Left renal cortex interstitium (tissue), 4 donors: ENCODE measurements around the gene PI4KA. TPM values are rescaled to one million over a fixed set of nuclear protein-coding genes. Genes with fewer than 3 reads are reported as not detected.
"Not testable (repeated sequence)": the region's sequence is repeated elsewhere in the genome, so short reads cannot be mapped to it uniquely, and the experiment has no call there.

Experiments
- DNase-seq, 4 donors: peaks; one replicate each; pipeline ENCODE4 v3.0.0-alpha.2; 2013; ENCODE audit warnings: low read depth in 4 of 4, low spot score in 2 of 4, missing footprints in 1 of 4
- polyA plus RNA-seq, 4 donors: library from polyadenylated mRNA; unstranded; fragments of 120-200 nt; gene quantifications; one replicate each; pipeline ENCODE4 v1.2.1, GENCODE V29; 2013; ENCODE audit not compliant: insufficient read length in 4 of 4

The PI4KA gene
- polyA plus RNA-seq, 4 donors, result 54.2 to 105 (median 77.0) TPM

DNA sequence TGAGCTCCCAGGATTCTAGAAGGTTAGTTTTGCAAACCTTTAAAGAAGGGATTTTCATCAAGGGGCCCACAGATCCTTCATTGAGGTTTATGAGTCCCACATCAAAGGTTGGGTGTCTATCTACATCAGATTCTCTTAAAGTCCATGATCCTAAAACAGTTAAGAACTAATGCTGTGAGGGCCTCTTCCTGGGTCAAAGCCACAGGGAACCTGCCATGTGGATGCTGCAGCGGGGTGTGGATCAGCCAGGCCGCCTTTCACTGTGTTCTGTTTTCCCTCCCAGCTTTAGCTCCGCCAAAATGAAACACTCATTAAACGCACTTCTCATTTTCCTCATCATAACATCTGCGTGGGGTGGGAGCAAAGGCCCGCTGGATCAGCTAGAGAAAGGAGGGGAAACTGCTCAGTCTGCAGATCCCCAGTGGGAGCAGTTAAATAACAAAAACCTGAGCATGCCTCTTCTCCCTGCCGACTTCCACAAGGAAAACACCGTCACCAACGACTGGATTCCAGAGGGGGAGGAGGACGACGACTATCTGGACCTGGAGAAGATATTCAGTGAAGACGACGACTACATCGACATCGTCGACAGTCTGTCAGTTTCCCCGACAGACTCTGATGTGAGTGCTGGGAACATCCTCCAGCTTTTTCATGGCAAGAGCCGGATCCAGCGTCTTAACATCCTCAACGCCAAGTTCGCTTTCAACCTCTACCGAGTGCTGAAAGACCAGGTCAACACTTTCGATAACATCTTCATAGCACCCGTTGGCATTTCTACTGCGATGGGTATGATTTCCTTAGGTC, 79.4 kb downstream of the PI4KA start:
- DNase-seq, result no peak

DNA sequence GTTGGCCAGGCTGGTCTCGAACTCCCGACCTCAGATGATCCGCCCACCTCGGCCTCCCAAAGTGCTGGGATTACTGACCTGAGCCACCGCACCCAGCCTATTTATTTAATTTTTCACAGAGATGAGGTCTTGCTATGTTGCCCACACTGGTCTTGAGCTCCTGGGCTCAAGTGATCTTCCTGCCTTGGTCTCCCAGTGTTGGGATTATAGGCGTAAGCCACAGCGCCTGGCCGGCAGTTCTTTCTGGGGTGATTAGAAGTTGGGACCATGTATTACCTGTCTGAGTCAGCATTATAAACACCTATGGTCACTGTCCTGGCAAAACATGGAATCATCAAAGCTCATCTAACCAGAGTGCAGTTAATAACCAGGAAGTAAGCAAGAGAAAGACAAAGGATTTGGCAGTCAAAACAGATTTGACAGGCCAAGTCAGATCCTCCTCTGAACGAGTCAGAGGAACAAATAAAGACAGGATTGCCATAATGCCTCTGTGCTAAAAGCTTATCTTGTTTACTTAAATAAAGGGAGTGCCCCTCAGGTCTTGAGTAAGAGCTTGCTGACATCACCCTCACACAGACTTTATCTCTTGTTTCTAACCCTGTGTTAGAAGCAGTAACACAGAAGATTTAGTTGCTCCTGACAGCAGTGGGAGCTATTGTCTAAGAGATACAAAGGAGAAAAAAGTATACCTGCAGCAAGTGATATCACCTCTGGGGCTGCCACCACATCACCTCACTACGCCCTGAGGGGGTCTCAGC, 81.0 kb downstream of the PI4KA start:
- DNase-seq, result no peak

DNA sequence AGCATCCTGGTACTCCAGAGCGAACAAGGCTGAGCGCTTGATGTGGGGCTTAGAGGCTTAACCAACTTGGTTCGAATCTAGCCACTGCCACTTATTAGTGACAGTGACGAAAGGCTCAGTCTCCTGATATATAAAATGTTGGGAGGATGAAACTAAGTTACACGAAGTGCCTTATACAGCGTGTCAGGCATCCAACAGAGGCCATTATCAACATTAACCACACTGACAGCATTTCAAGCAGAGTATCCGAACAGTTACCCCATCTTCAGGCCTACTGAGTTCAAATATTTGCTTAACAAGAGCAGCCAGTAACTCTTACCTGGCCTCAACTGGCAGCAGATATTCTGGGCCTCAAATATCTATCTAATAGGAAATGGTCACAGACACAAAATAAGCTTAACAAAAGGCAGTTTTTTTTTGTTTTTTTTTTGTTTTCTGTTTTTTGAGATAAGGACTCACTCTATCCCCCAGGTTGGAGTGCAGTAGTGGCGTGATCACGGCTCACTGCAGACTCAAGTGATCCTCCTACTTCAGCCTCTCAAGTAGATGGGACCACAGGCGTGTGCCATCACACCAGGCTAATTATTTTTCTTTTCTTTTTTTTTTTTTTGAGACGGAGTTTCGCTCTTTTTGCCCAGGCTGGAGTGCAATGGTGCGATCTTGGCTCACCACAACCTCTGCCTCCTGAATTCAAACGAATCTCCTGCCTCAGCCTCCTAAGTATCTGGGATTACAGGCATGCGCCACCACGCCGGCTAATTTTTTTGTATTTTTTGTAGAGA, 81.8 kb downstream of the PI4KA start:
- DNase-seq, result no peak

DNA sequence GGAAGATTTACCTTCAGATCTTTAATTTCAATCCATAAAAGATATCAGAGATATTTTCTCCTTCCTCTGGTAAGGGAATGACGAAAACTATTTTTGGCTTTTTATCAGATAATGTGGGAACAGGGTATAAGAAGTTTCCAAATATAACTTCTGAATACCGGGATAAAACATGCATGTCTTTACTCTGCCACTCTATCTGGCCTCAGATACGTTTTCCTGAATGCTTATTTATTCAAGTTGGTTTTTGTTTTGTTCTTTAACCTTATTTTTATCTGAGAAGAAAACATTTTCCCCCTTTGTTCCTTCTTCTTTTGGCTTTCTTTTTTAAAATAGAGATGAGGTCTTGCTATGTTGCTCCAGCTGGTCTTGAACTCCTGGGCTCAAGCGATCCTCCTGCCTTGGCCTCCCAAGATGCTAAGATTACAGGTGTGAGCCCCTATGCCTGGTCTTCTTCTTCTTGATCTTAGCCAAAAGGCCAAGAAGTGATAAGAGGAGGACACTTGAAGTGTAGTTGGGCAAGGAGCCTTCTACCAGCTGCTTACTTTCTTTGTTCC, 83.2 kb downstream of the PI4KA start:
- no peak for DNase-seq

DNA sequence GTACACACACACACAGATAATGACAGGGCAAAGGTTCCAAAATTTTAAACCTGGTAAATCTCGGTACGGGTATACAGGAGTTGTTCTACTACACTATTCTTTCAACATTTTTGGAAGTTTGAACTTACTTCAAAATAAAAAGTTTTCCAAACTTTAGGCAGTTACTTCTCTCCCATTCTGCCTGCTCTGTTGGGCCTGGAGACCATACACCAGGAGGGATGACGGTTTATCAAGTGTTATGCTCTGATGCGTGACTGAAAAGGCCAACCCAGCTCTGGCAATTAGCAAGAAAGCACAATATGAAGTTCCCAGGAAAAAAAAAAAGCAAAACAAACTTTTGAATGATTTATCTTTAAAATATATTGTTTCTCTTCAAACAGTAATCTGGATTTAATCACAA, 83.7 kb downstream of the PI4KA start:
- DNase-seq, result no peak

DNA sequence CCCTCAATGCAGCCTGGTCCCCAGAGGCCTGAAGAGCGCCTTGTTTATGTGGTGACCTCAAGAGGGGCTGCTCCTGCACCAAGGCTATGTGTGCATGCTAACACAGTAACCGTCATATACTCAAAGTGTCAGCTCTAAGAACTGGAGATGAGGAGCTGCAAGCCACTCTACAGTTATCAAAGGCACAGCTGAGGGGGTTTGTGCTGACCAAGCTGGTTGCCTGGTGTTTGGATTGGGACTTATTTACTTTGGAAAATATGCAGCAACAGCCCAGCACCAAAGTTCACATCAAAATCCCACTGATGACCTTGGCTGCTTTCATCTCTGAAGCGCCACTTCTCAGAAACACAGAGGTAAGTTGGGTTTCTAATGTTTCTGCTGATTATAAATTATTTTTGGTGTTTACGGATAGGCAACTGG, 84.8 kb downstream of the PI4KA start, which contains the start of gene SERPIND1:
Gene SERPIND1 (plus strand): TSS at position 321 of the 420 bp plus-strand sequence. CDS start 5,200 bp downstream, outside the sequence.
- DNase-seq, result no peak

DNA sequence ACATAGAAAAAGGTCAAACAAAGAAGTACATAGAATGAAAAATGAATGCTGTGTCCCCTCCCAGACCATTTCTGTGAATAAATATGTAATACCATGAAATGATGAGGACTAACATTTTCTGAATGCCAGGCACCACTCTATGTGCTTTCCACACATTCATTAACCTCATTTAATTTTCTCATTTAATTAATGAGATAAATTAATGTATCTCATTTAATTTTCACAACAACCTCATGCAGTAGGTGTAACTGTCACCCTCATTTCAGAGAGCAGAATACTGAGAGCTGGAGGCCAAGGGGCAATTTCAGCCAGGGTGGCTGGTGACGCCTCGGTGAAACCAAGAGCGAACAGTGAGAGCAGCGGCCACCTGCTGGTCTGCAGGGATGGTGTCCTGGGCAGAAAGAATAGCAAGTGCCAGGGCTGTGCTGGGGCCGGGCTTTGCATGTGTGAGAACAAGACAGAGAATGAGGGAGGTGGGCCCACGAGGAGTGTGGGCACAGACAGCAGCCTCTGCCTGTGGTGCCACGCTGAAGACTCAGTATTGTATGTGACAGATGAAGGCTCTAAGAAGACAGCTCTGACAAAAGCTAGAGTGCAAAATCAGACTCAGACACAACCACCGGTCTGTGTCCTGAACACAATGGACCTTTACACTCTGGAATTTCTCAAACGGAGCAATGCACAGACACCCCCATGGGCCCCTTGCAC, 86.5 kb downstream of the PI4KA start:
- no peak for DNase-seq

DNA sequence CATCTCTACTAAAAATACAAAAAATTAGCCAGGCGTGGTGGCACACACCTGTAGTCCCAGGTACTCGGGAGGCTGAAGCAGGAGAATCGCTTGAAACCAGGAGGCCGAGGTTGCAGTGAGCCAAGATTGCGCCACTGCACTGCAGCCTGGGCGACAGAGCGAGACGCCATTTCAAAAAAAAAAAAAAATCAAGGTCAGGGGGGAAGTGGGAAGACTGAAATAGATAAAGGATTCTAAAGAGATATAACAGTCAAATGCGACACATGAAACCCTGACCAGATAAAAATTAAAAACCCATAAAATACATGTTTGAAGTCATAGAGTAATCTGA, 89.2 kb downstream of the PI4KA start:
- not testable (repeated sequence) for DNase-seq

DNA sequence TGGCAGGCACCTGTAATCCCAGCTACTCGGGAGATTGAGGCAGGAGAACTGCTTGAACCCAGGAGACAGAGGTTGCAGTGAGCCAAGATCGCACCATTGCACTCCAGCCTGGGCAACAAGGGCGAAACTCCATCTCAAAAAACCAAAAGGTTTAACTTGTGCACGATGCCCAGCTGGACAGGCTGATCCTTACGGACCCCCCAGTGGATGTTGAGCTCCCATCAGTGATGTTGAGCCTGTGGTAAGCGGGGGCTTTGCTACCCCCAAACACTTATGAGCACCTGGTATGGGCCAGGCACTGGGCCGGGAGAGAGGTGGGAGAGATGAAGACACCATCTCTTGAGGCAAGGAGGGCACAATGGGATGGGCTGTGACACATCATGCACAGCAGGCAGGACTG, 92.1 kb downstream of the PI4KA start:
- no peak for DNase-seq

DNA sequence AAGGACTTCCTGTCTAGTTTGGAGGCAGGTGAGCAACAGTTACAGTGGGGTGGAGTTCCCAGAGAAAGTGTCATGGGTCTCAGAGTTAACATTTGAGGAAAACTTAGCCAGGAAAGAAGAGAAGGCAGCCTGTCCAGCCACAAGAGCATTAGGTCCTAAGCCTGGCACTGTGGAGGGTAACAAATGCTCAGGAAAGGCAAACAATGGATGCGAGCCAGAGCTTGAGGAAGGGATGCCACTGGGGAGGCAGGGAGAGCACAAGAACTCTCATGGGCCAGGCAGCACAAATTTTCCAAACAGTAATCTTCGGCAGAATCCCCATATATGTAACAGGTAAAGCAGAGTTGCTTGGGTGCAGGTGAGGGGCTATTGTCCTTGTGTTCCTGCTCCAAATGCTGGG, 92.7 kb downstream of the PI4KA start:
- DNase-seq, result no peak

DNA sequence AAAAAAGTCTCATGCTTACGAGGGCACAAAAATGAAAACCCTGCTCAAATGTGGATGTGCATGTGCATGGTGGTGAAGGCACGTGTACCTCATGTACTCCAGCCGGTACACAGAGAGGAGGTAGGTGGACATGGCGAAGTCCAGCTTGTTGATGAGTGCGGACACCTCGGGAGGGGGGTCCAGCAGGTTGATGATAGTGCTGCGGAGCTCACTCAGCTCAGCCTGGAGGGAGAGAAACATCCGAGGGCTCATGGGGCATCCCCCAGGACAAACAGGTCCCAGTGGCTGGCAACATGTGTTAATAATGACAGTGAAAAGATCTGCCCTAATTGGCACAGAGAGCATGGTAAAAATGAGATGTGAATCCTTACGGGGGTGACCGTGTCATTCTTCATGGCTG, 93.9 kb downstream of the PI4KA start:
- no peak for DNase-seq

DNA sequence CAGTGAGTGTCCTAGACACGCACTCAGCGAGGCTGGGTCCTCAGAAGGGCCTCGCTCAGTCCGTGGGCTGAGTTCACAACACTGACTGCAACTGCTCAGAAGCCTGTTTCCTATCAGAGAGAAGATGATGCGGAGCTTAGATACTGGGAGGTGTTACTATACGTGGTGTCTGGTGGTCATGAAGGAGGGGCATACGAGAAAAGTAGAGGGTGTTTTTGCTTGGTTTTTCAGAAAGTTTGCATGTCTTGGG, 94.2 kb downstream of the PI4KA start:
- no peak for DNase-seq

DNA sequence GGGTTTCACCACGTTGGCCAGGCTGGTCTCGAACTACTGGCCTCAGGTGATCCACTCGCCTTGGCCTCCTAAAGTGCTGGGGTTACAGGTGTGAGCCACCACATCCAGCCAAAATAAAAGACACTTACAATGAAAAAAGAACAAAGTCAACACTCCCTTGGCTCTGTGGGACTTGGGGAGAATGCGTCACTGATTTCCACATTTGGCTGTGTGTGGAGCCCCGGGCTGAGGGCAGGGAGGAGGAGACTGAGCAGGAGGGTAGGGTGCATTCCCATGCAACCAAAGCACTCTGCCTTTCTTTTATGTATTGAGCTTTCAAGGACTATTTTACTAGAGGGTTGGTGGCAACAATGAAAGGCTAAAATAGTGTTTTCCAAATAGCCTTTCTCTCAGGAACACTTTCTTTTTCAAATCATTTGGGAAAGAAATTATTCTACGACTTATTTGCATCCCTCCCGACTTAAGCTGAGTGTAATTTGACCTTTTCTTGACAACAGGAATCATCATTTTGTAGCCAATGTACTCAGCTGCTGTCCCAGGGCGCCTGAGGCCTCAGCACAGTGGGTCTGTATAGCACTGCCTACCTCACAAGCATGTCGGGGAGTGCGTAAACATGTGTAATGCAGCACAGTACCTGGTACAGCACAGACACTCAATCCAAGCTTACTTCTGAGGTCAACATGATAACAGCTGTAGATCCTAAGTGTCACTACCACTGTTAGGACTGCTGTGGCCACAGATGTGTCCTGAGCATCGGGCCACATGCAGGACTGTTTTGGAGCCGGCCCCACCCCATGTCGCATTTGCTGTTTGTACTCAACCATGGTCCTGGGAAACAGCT, 94.8 kb downstream of the PI4KA start:
- DNase-seq, result no peak

DNA sequence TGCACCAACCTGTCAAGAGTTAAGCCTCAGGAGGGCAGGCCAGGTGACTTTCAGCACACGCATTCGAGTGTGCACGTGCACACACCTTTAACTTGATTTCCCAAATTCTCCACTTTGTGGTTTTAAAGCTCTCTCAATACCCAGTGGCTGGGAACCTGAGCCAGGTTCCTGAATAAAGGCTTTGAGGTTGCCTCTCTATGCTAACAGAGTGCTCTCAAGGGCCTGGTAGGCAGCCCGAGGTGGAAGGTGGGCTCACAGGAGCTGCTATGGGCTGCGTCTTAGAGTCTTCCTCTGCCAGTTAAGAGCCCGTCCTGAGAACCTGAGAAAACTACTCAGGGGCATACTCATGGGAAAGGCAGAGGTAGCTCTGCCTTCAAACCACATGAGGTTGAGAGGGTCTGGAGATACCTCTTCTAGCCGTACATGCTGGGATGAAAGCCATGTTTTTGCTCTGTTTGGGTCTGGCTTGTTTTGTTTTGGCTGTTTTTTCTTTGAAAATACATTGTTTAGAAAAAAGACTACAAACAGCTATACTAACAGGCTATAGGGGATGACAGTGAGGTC, 96.3 kb downstream of the PI4KA start:
- DNase-seq, result no peak

DNA sequence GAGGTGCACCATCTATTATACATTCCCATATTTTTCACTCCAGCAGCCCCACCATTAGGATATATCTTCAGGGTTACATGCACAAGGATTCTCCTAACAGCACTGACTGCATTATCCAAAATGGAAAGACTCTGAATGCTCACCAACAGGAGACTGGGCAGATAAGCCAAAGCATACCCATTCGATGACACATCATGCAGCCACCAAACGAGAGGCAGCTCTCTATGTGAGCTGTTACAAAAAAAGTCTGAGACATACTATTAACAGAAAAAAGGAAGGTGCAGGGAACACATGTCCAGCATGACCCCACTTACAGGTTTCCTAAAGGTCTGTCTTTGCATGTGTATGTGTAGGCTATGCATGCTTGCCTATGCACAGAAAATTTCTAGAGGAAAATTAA, 97.1 kb downstream of the PI4KA start:
- DNase-seq, result no peak

DNA sequence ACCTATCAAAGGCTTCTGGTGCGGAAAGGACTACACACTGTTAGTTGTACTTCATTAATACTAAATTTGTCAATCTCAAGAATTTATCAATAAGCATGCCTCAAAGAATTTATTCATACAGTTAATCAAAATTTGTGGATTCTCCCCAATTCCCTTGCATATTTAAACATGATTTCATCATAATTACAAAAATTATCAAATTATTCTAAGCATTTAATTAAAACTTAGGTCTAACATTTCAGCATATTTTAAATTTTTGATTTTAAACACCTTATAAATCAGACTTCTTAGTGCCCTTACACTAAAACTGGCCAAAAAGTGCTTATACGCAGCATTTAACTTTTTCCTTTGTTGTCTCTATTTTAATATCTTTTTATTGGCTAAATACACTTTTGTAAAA, 98.5 kb downstream of the PI4KA start:
- DNase-seq, result no peak

DNA sequence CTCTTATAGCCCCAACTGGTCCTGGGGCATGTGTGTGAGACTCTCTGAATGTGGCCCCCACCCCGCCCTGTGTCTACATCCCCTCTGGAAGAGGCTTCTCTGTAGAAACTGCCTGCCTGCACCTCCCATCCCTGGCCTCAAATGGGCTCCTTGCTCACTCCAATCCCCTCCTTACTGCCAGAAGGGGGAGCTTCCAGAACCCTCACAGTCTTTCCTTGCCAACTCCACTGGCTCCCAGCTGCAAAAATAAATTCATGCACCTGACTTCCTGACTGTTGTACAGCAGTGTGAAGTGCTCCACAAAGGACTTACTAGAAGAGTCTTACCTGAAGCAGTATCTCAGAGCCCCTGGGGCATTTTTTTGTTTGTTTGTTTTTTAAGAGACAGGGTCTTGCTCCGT, 99.9 kb downstream of the PI4KA start:
- DNase-seq, result no peak

DNA sequence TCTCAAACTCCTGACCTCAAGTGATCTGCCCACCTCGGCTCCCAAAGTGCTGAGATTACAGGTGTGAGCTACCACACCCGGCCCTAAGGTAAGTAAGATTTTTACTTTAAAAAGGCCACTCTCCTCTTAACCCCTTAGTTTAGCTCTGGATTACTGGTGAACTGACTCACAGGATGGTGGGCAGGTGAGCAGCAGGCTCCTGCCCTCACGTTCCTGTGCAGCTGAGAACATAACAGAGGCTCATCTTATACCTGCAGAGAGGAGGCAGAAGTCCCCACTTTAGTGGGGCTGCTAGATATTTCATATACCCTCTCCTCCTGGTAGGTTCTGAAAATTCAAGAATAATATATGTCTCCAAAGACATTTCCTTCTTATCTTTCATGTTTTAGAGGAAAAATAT, 101.8 kb downstream of the PI4KA start:
- DNase-seq, result no peak

DNA sequence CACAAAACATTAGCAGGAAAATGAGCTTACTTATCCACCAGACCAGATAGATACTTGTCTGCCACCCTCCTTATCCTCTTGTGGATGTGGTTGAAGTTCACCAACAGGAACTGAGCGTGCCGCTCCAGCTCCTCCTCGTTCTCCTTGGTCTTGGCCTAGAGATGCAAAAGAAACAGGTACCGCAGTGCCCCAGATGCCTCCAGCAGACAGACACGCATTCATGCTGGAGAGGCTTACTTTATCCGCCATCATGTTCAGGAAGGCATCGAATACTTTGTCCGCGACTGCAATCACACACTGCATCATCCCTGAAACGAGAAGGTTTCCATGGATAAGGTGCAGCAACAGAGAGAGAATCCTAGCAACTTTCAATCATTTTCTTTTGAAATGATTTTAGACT, 105.7 kb downstream of the PI4KA start:
- DNase-seq, result no peak
